GM10248 (cell line): Measurements from ENCODE around the gene AMZ2.
"Not testable (repeated sequence)": the region's sequence is repeated elsewhere in the genome, so short reads cannot be mapped to it uniquely, and the experiment has no call there.

ENCODE experiments used
- CTCF ChIA-PET: fragments of 300-600 bp; sonication (Branson Sonifier 250); formaldehyde crosslinking; extraction: SDS; loops from one replicate; lab custom pipeline; 2021; ENCODE audit warnings: antibody characterized with exemption; lab: Yijun Ruan, JAX
- POLR2A ChIA-PET: fragments of 350-650 bp; sonication (Branson Sonifier 250); formaldehyde crosslinking; extraction: SDS; loops from one replicate; lab custom pipeline; 2020; ENCODE audit warnings: antibody characterized with exemption; lab: Yijun Ruan, JAX
- DNase-seq: peaks from one replicate; pipeline ENCODE4 v3.0.0; 2012; ENCODE audit errors: extremely low spot score
- CTCF ChIP-seq: IDR thresholded peaks from 2 replicates; pipeline ENCODE4 v1.5.1; 2012; ENCODE audit warnings: mild to moderate bottlenecking, low read depth; ENCODE audit errors: extremely low read depth, missing control alignments, control extremely low read depth

The AMZ2 gene

GRCh38 chr17:68228817-68229570, 18.8 kb upstream of the AMZ2 start:
- no peak for TF ChIP-seq CTCF
- DNase-seq: no peak
- ChIA-PET POLR2A (no interaction called here), CTCF (no interaction called here)

GRCh38 chr17:68229619-68230018, 18.2 kb upstream of the AMZ2 start:
- no peak for TF ChIP-seq CTCF
- ChIA-PET CTCF (no interaction called here), POLR2A (no interaction called here)
- no peak for DNase-seq

- DNase-seq, CTCF ChIA-PET, POLR2A ChIA-PET: not testable (repeated sequence)
Measured at GRCh38 chr17:68231131-68231530, 16.7 kb upstream of the AMZ2 start.

GRCh38 chr17:68231541-68231940, 16.3 kb upstream of the AMZ2 start:
- no peak for TF ChIP-seq CTCF
- no peak for DNase-seq
- POLR2A ChIA-PET: no interaction called here
- CTCF ChIA-PET: no interaction called here

GRCh38 chr17:68232741-68233140, 15.1 kb upstream of the AMZ2 start:
- DNase-seq, POLR2A ChIA-PET: not testable (repeated sequence)
- CTCF ChIA-PET: interaction anchor here (0.8 to 1.2 kb wide), 4 partner anchors 10 to 60 kb away, joined by 3 to 4 read pairs (median 4); no protein-coding TSS in a partner anchor

- peak; percentile 34 for DNase-seq
- CTCF ChIA-PET: interaction anchor here (0.6 kb wide), 1 partner anchor 202 kb away, joined by 3 read pairs; no protein-coding TSS in a partner anchor
- POLR2A ChIA-PET: not testable (repeated sequence)
Measured at GRCh38 chr17:68234726-68235335, 13.0 kb upstream of the AMZ2 start.

GRCh38 chr17:68235336-68235791, 12.5 kb upstream of the AMZ2 start:
- CTCF ChIA-PET: not testable (repeated sequence)

GRCh38 chr17:68237369-68238163, 10.3 kb upstream of the AMZ2 start:
- CTCF ChIA-PET: interaction anchor here (0.9 to 1.6 kb wide), 9 partner anchors 11 to 225 kb away, joined by 3 to 5 read pairs (median 3); no protein-coding TSS in a partner anchor

More at GRCh38 chr17:68235336-68235791, 12.5 kb upstream of the AMZ2 start:
- DNase-seq, POLR2A ChIA-PET: not testable (repeated sequence)

More at GRCh38 chr17:68237369-68238163, 10.3 kb upstream of the AMZ2 start:
- POLR2A ChIA-PET: interaction anchor here (0.6 to 1.0 kb wide), 3 partner anchors 10 to 128 kb away, joined by 3 to 10 read pairs (median 4); partner anchors contain the start of gene AMZ2
- peak; percentile 62 for DNase-seq
